Brain microvascular endothelial cell (primary cell): Measurements from ENCODE around the gene DCLK1.

ENCODE experiments used
- DNase-seq: peaks from one replicate; pipeline ENCODE4 v3.0.0-alpha.2; 2020
- H3K27ac ChIP-seq: fragments of 250-450 bp; sonication (Bioruptor Pico); 2 replicates; pipeline ENCODE4 v1.5.1; 2020; ENCODE audit warnings: mild to moderate bottlenecking, moderate library complexity
- H3K27me3 ChIP-seq: fragments of 250-450 bp; sonication (Bioruptor Pico); replicated peaks from 2 replicates; pipeline ENCODE4 v1.5.1; 2020; ENCODE audit warnings: mild to moderate bottlenecking
- H3K36me3 ChIP-seq: fragments of 250-450 bp; sonication (Bioruptor Pico); replicated peaks from 2 replicates; pipeline ENCODE4 v1.5.1; 2020; ENCODE audit warnings: mild to moderate bottlenecking
- H3K4me3 ChIP-seq: 2 replicates; pipeline ENCODE4 v1.5.1; 2011; ENCODE audit warnings: low read depth, mild to moderate bottlenecking, control low read depth, low read length, moderate library complexity
- CTCF ChIP-seq: IDR thresholded peaks from 2 replicates; pipeline ENCODE4 v1.5.1; 2011; ENCODE audit warnings: low read depth, mild to moderate bottlenecking, moderate library complexity, low read length, control low read depth, inconsistent platforms; ENCODE audit errors: missing control alignments
- in situ Hi-C: cut with HindIII; loops from 2 replicates; pipeline ENCODE4 v1.10.0; 2017; ENCODE audit warnings: low sequenced_read_pairs, low pct_ligation_motif_present

The DCLK1 gene

GRCh38 chr13:35848336-35849255 is 282.6 kb downstream of the DCLK1 start:
- in situ Hi-C loops = no loop called here
- no peak overlapping the region for H3K4me3 ChIP-seq
- no peak for TF ChIP-seq CTCF
- H3K27ac ChIP-seq = no peak overlapping the region
- no peaks in the 10 kb centered on the region for H3K27me3 ChIP-seq
- H3K36me3 ChIP-seq = no peaks in the 10 kb centered on the region
- no peak for DNase-seq

GRCh38 chr13:35843272-35843671 is 287.9 kb downstream of the DCLK1 start:
- H3K36me3 ChIP-seq = no peaks in the 10 kb centered on the region
- H3K4me3 ChIP-seq = no peak overlapping the region
- DNase-seq = no peak
- in situ Hi-C loops = no loop called here
- TF ChIP-seq CTCF = no peak
- no peak overlapping the region for H3K27ac ChIP-seq
- H3K27me3 ChIP-seq = no peaks in the 10 kb centered on the region

GRCh38 chr13:35841060-35841521 is 290.1 kb downstream of the DCLK1 start:
- in situ Hi-C loops = no loop called here
- Histone ChIP-seq H3K4me3 (no peak overlapping the region), H3K36me3 (no peaks in the 10 kb centered on the region), H3K27me3 (no peaks in the 10 kb centered on the region), H3K27ac (no peak overlapping the region)
- no peak for TF ChIP-seq CTCF
- DNase-seq = no peak

- no peak for TF ChIP-seq CTCF
- no peak overlapping the region for H3K4me3 ChIP-seq
- H3K36me3 ChIP-seq = no peaks in the 10 kb centered on the region
- in situ Hi-C loops = no loop called here
- no peaks in the 10 kb centered on the region for H3K27me3 ChIP-seq
- no peak overlapping the region for H3K27ac ChIP-seq
- no peak for DNase-seq
These were observed 291.4 kb downstream of the DCLK1 start for GRCh38 chr13:35839806-35840205.

GRCh38 chr13:35838356-35838755 is 292.8 kb downstream of the DCLK1 start:
- DNase-seq = peak; percentile 51
- Histone ChIP-seq H3K27ac (peak overlapping the region; percentile 32), H3K27me3 (no peaks in the 10 kb centered on the region), H3K4me3 (no peak overlapping the region), H3K36me3 (no peaks in the 10 kb centered on the region)
- in situ Hi-C loops = no loop called here
- TF ChIP-seq CTCF = no peak

GRCh38 chr13:35836446-35836845 is 294.7 kb downstream of the DCLK1 start:
- Histone ChIP-seq H3K36me3 (no peaks in the 10 kb centered on the region), H3K4me3 (no peak overlapping the region), H3K27ac (no peak overlapping the region), H3K27me3 (no peaks in the 10 kb centered on the region)
- DNase-seq = no peak
- TF ChIP-seq CTCF = no peak
- in situ Hi-C loops = no loop called here
